ENCODE results near the gene METTL6. TPM values are rescaled to one million over a fixed set of nuclear protein-coding genes. Genes with fewer than 3 reads are reported as not detected.

Gene METTL6
- total and polyA plus RNA-seq, 10 of the 15 experiments (the other 5 are each of a cell fraction or from before 2014, with no cell fraction given) = 13.8 to 29.6 (median 20.8) TPM

- TF ChIP-seq SKIL (IDR thresholded peaks at IDR 0.05; ENCODE audit: low read depth, poor library complexity, severe bottlenecking) = no peak
- TF ChIP-seq STAT3 (IDR thresholded peaks at IDR 0.05; ENCODE audit: low read depth, low read length) = no peak
- no peak for TF ChIP-seq TBL1XR1 (IDR thresholded peaks at IDR 0.05; ENCODE audit: low read depth, low read length)
- TF ChIP-seq EED (IDR thresholded peaks at IDR 0.05; ENCODE audit: low read depth) = peak; percentile 12; the same call in 1 of the 2 replicates
- no peak for TF ChIP-seq BCLAF1 (IDR thresholded peaks at IDR 0.05)
- TF ChIP-seq CBX5 (IDR thresholded peaks at IDR 0.05; ENCODE audit: low read depth) = 0 out of 2 replicates have a peak, but pooled peaks have one; percentile 29
- TF ChIP-seq JUND (IDR thresholded peaks at IDR 0.05; ENCODE audit: low read depth, low read length) = no peak
- no peak for TF ChIP-seq MAX (IDR thresholded peaks at IDR 0.05; ENCODE audit: low read depth, low read length)
- peak; percentile 94 for TF ChIP-seq E2F8 (IDR thresholded peaks at IDR 0.05; ENCODE audit: low read depth, partially characterized antibody)
- peak; percentile 36; the same call in 1 of the 2 replicates for TF ChIP-seq SIN3A (IDR thresholded peaks at IDR 0.05; ENCODE audit: low read depth, low read length)
- no peak for TF ChIP-seq PAX8 (IDR thresholded peaks at IDR 0.05)
- TF ChIP-seq POU2F2 (IDR thresholded peaks at IDR 0.05; ENCODE audit: borderline replicate concordance, low read depth, low read length) = no peak
- TF ChIP-seq SPI1 (IDR thresholded peaks at IDR 0.05; ENCODE audit: borderline replicate concordance, insufficient read depth, low read depth, low read length) = peak; percentile 35; the same call in 1 of the 2 replicates
- TF ChIP-seq KAT2A (conservative IDR thresholded peaks at IDR 0.05; ENCODE audit: control insufficient read depth, low read depth, low read length) = no peak
- TF ChIP-seq RFX5 (IDR thresholded peaks at IDR 0.05; ENCODE audit: low read depth, low read length) = no peak
- 0 out of 2 replicates have a peak, but pooled peaks have one; percentile 5 for TF ChIP-seq IRF4 (IDR thresholded peaks at IDR 0.05; ENCODE audit: low read depth, low read length)
- no peak for TF ChIP-seq ASH2L (IDR thresholded peaks at IDR 0.05; ENCODE audit: borderline replicate concordance, low read depth)
- peak in 1 of 2 experiments; percentile 97; a peak in 2 of 4 replicates for TF ChIP-seq ETV6 (conservative IDR thresholded peaks at IDR 0.05 in 1 of 2, IDR thresholded peaks at IDR 0.05 in 1 of 2; ENCODE audit: borderline replicate concordance in 1 of 2, low read depth in 1 of 2)
- no peak for TF ChIP-seq SREBF1 (IDR thresholded peaks at IDR 0.05; ENCODE audit: low read length)
- TF ChIP-seq SRF (IDR thresholded peaks at IDR 0.05; ENCODE audit: low read depth in 2 of 2, low read length in 2 of 2) = no peak
- TF ChIP-seq NFYA (IDR thresholded peaks at IDR 0.05; ENCODE audit: borderline replicate concordance, low read depth, low read length) = no peak
- TF ChIP-seq CHD1 (IDR thresholded peaks at IDR 0.05; ENCODE audit: low read depth, low read length) = 0 out of 2 replicates have a peak, but pooled peaks have one; percentile 45
Observed at GRCh38 chr3:15427182-15427880, at the start of gene METTL6, which contains the start of gene EAF1 (continued).
